OCI-LY7 (cell line): Measurements from ENCODE around the gene DPP8.

Source experiments
- CTCF ChIP-seq: fragments of 200-600 bp; sonication (generic); conservative IDR thresholded peaks from 2 replicates; pipeline ENCODE4 v1.5.1; 2014; ENCODE audit warnings: mild to moderate bottlenecking, antibody characterized with exemption, low read length, moderate library complexity, mixed read lengths
- EZH2phosphoT487 ChIP-seq: fragments of 200-600 bp; sonication (generic); IDR thresholded peaks from 2 replicates; pipeline ENCODE4 v1.6.1; 2018; ENCODE audit warnings: low read depth, borderline replicate concordance, mild to moderate bottlenecking, mixed run types, antibody characterized with exemption, low read length, moderate library complexity, mixed read lengths

- TF ChIP-seq CTCF, result no peak
- no peak for TF ChIP-seq EZH2phosphoT487
Measured at GRCh38 chr15:65394280-65394789, 123.2 kb downstream of the DPP8 start.
